Prostate gland (tissue), 2 donors: ENCODE measurements around the gene UBAC2. TPM values are rescaled to one million over a fixed set of nuclear protein-coding genes. Genes with fewer than 3 reads are reported as not detected.

Source experiments
- DNase-seq: peaks from one replicate; pipeline ENCODE4 v3.0.0-alpha.2; 2019; ENCODE audit warnings: low spot score
- H3K27ac ChIP-seq, 2 donors: fragments of 200-600 bp; sonication (generic); 2 replicates each; pipeline ENCODE4 v1.5.1; 2017 to 2019
- H3K27me3 ChIP-seq: fragments of 200-600 bp; sonication (generic); replicated peaks from 2 replicates; pipeline ENCODE4 v1.5.1; 2019; ENCODE audit not compliant: insufficient read depth
- H3K36me3 ChIP-seq, 2 donors: fragments of 200-600 bp; sonication (generic); 1 replicate in 1 of 2; 2 replicates in 1 of 2; pipeline versions ENCODE4 v1.5.1 to v1.8.1; 2017 to 2019
- H3K4me1 ChIP-seq: fragments of 200-600 bp; sonication (generic); replicated peaks from 2 replicates; pipeline ENCODE4 v1.5.1; 2019
- H3K4me3 ChIP-seq, 2 donors: fragments of 200-600 bp; sonication (generic); 2 replicates each; pipeline ENCODE4 v1.5.1; 2017 to 2019
- H3K9me3 ChIP-seq: fragments of 200-600 bp; sonication (generic); 2 replicates; pipeline ENCODE4 v1.5.1; 2017
- POLR2A ChIP-seq: fragments of 450-650 bp; IDR thresholded peaks from one replicate; pipeline ENCODE4 v1.6.1; 2016; ENCODE audit warnings: antibody characterized with exemption, mild to moderate bottlenecking
- POLR2AphosphoS5 ChIP-seq: sonication (generic); formaldehyde crosslinking; IDR thresholded peaks from one replicate; pipeline ENCODE4 v1.6.1; 2017; ENCODE audit warnings: antibody characterized with exemption
- WGBS: methylation state at CpG from one replicate; pipeline ENCODE4 v1.1.5; 2018; 5-methylcytosine and 5-hydroxymethylcytosine counted together
- intact Hi-C: fragments of 100-400 bp; cut with DNase I; formaldehyde crosslinking; loops from one replicate; pipeline ENCODE4 v1.14.2; 2022
- total RNA-seq, 2 donors: library from RNA; depleted of rRNA; stranded (reverse); fragments of >200 nt; gene quantifications; one replicate each; pipeline ENCODE4 v1.1.0, GENCODE V29; 2016
- TF ChIP-seq, protein P1 (sequence below), 4 experiments: fragments of 200-600 bp in 2 of 4; fragments of 450-650 bp in 2 of 4; sonication (generic) in 2 of 4; IDR thresholded peaks; 1 replicate in 3 of 4; 2 replicates in 1 of 4; pipeline ENCODE4 v1.5.1; 2016 to 2019; ENCODE audit warnings: antibody characterized with exemption in 4 of 4, mild to moderate bottlenecking in 2 of 4, moderate library complexity in 2 of 4

Gene UBAC2
- total RNA-seq, 2 donors from 2014 or later, result 60.7 to 86.9 TPM

GRCh38 chr13:99179460-99179859, 21.2 kb upstream of the UBAC2 start:
- no peak overlapping the region for H3K4me3 ChIP-seq
- no peaks in the 10 kb centered on the region for H3K27me3 ChIP-seq
- no peak for DNase-seq
- H3K4me1 ChIP-seq, result no peaks in the 10 kb centered on the region
- intact Hi-C loops, result no loop called here
- TF ChIP-seq POLR2A (no peak), POLR2AphosphoS5 (no peak)
- TF ChIP-seq, protein P1, sequence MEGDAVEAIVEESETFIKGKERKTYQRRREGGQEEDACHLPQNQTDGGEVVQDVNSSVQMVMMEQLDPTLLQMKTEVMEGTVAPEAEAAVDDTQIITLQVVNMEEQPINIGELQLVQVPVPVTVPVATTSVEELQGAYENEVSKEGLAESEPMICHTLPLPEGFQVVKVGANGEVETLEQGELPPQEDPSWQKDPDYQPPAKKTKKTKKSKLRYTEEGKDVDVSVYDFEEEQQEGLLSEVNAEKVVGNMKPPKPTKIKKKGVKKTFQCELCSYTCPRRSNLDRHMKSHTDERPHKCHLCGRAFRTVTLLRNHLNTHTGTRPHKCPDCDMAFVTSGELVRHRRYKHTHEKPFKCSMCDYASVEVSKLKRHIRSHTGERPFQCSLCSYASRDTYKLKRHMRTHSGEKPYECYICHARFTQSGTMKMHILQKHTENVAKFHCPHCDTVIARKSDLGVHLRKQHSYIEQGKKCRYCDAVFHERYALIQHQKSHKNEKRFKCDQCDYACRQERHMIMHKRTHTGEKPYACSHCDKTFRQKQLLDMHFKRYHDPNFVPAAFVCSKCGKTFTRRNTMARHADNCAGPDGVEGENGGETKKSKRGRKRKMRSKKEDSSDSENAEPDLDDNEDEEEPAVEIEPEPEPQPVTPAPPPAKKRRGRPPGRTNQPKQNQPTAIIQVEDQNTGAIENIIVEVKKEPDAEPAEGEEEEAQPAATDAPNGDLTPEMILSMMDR (IDR thresholded peaks at IDR 0.05), result no peak
- 71% methylated on average over 3 of the region's 3 CpGs for WGBS
- H3K27ac ChIP-seq, result no peak overlapping the region
- no peaks in the 10 kb centered on the region for H3K9me3 ChIP-seq
- no peaks in the 10 kb centered on the region for H3K36me3 ChIP-seq

DNA sequence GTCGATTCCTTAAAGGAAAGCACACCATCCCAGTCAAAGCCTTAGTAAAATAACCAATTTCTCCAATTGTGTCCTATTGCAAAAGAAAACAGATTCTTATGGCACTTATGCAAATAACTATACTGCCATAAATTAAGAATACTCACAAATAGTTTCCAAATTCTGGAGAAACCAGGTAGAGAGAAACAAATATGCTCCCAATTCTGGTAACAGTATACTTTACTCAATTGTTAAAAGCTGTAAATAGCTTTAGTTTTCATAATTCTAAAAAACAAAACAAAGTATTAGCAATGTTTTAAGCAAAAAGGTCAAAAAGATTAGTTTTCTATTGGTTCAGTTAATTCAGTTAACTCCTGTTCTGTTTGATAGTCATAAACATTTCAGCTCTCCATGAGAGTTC, 18.2 kb upstream of the UBAC2 start:
- WGBS, result 91% methylated on average over 1 of the region's 1 CpG
- no peaks in the 10 kb centered on the region for H3K36me3 ChIP-seq
- no peak for TF ChIP-seq POLR2A
- TF ChIP-seq, protein P1 (IDR thresholded peaks at IDR 0.05), result no peak

GRCh38 chr13:99185606-99186005, 15.0 kb upstream of the UBAC2 start:
- no peaks in the 10 kb centered on the region for H3K27me3 ChIP-seq

More for the DNA sequence above, 18.2 kb upstream of the UBAC2 start:
- Histone ChIP-seq H3K27ac (no peak overlapping the region), H3K27me3 (no peaks in the 10 kb centered on the region), H3K4me1 (no peaks in the 10 kb centered on the region), H3K9me3 (no peaks in the 10 kb centered on the region), H3K4me3 (no peak overlapping the region)
- no peak for DNase-seq
- intact Hi-C loops, result no loop called here

DNA sequence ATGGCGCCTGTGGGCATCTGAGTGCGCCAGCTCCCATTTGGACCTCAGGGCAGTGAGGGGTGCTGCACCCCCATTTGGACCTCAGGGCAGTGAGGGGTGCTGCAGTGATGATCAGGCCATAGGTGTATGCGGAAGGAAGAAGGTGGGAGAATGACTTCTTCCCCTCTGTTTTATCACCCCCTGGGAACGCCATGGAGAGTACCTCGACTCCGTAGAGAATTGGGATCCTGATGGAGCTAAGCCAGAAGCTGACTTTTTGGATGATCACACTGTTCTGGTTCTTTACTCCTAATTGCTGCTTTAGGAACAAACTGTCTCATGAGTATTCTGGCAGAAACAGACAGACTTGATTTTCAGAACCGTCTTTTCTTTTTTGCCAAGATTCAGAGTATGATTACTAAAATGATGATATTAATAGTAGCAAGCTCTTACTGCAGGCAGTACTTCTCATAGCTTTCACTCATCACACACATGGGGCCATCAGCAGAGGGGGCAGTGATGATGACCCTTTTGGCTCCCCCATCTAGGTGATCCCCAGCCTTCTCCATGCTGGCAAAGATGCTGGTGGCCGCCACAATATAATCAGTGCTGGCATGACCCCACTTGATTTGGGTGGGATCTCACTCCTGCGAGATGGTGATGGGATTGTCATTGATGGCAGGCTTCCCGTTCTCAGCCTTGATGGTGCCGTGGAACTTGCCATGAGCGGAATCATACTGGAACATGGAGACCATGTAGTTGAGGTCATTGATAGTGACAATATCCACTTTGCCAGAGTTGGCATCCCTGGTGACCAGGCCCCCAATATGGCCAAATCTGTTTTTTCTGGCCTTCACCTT, 10.3 kb upstream of the UBAC2 start:
- intact Hi-C loops, result no loop called here
- 80% methylated on average over 12 of the region's 12 CpGs for WGBS
- H3K27ac ChIP-seq, result no peak overlapping the region
- H3K27me3 ChIP-seq, result no peaks in the 10 kb centered on the region
- peaks cover 2% of the 10 kb centered on the region for H3K4me1 ChIP-seq
- H3K36me3 ChIP-seq, result no peaks in the 10 kb centered on the region
- DNase-seq, result no peak
- H3K9me3 ChIP-seq, result no peaks in the 10 kb centered on the region
- TF ChIP-seq POLR2A (no peak), POLR2AphosphoS5 (no peak)
- TF ChIP-seq, protein P1 (IDR thresholded peaks at IDR 0.05), result no peak
- H3K4me3 ChIP-seq, result no peak overlapping the region

More at GRCh38 chr13:99185606-99186005, 15.0 kb upstream of the UBAC2 start:
- intact Hi-C loops, result no loop called here
- no peak overlapping the region for H3K4me3 ChIP-seq
- H3K9me3 ChIP-seq, result no peaks in the 10 kb centered on the region
- 71% methylated on average over 8 of the region's 8 CpGs for WGBS
- no peaks in the 10 kb centered on the region for H3K4me1 ChIP-seq
- H3K27ac ChIP-seq, result no peak overlapping the region
- H3K36me3 ChIP-seq, result no peaks in the 10 kb centered on the region
- DNase-seq, result no peak
- TF ChIP-seq POLR2AphosphoS5, result no peak
- TF ChIP-seq, protein P1 (IDR thresholded peaks at IDR 0.05), result no peak
- no peak for TF ChIP-seq POLR2A
